Common myeloid progenitor, CD34-positive (primary cell): Measurements from ENCODE around the gene XIRP2.
"Not testable (repeated sequence)": the region's sequence is repeated elsewhere in the genome, so short reads cannot be mapped to it uniquely, and the experiment has no call there.

Experiments
- CTCF ChIA-PET: fragments of 350-600 bp; sonication (Branson Sonifier 250); formaldehyde crosslinking; loops from one replicate; lab custom pipeline; 2021; ENCODE audit warnings: antibody characterized with exemption; lab: Charles Lee
- POLR2A ChIA-PET: fragments of 350-600 bp; sonication (Branson Sonifier 250); formaldehyde crosslinking; loops from one replicate; lab custom pipeline; 2021; ENCODE audit warnings: antibody characterized with exemption; lab: Charles Lee
- DNase-seq, 3 donors: peaks; one replicate each; pipeline versions ENCODE4 v3.0.0 to v3.0.0-alpha.2; 2013
- H3K27ac ChIP-seq, 2 experiments: 1 replicate in 1 of 2; 2 replicates in 1 of 2; pipeline ENCODE4 v1.7.0; 2013; ENCODE audit warnings: inconsistent platforms in 2 of 2, low read length in 2 of 2, mild to moderate bottlenecking in 2 of 2, low read depth in 1 of 2, moderate library complexity in 1 of 2; ENCODE audit not compliant: severe bottlenecking in 2 of 2, insufficient read depth in 1 of 2, poor library complexity in 1 of 2
- H3K27me3 ChIP-seq, 5 experiments: replicated peaks in 2 of 5; 1 replicate in 3 of 5; 2 replicates in 2 of 5; pipeline versions ENCODE4 v1.6.1 to v1.7.0; 2013; ENCODE audit warnings: low read length in 4 of 5, mild to moderate bottlenecking in 2 of 5, moderate library complexity in 2 of 5, inconsistent platforms in 1 of 5; ENCODE audit not compliant: insufficient read depth in 5 of 5, control insufficient read depth in 4 of 5
- H3K36me3 ChIP-seq, 4 experiments: 1 replicate in 2 of 4; 2 replicates in 2 of 4; pipeline versions ENCODE4 v1.6.1 to v1.7.0; 2013; ENCODE audit warnings: low read length in 3 of 4, control low read depth in 1 of 4, mild to moderate bottlenecking in 1 of 4; ENCODE audit not compliant: control insufficient read depth in 4 of 4, insufficient read depth in 4 of 4
- H3K4me1 ChIP-seq, 4 experiments: 1 replicate in 3 of 4; 2 replicates in 1 of 4; pipeline versions ENCODE4 v1.6.1 to v1.7.1; 2013; ENCODE audit warnings: low read length in 3 of 4, mild to moderate bottlenecking in 3 of 4, control low read depth in 1 of 4, inconsistent platforms in 1 of 4, moderate library complexity in 1 of 4; ENCODE audit not compliant: control insufficient read depth in 4 of 4, insufficient read depth in 4 of 4; ENCODE audit errors: control extremely low read depth in 1 of 4
- H3K4me3 ChIP-seq, 7 experiments: 1 replicate in 4 of 7; 2 replicates in 3 of 7; pipeline versions ENCODE4 v1.5.1 to v1.7.0; 2013; ENCODE audit warnings: mild to moderate bottlenecking in 7 of 7, low read length in 6 of 7, moderate library complexity in 6 of 7, inconsistent platforms in 2 of 7, low read depth in 2 of 7, control low read depth in 1 of 7; ENCODE audit not compliant: insufficient read depth in 4 of 7, control insufficient read depth in 1 of 7; ENCODE audit errors: extremely low read depth in 1 of 7
- H3K9me3 ChIP-seq, 5 experiments: 1 replicate in 4 of 5; 2 replicates in 1 of 5; pipeline versions ENCODE4 v1.6.1 to v1.7.1; 2013; ENCODE audit warnings: low read length in 4 of 5, mild to moderate bottlenecking in 2 of 5, inconsistent platforms in 1 of 5, low read depth in 1 of 5, moderate library complexity in 1 of 5; ENCODE audit not compliant: control insufficient read depth in 4 of 5, insufficient read depth in 2 of 5; ENCODE audit errors: control extremely low read depth in 1 of 5
- WGBS: methylation state at CpG from one replicate; pipeline ENCODE4 v1.1.5; 2013; ENCODE audit not compliant: insufficient coverage; 5-methylcytosine and 5-hydroxymethylcytosine counted together

Gene XIRP2

GRCh38 chr2:167258712-167259111, 370.4 kb downstream of the XIRP2 start:
- no peak overlapping the region for H3K4me3 ChIP-seq
- H3K36me3 ChIP-seq: no peaks in the 10 kb centered on the region
- POLR2A ChIA-PET: no interaction called here
- H3K27ac ChIP-seq: no peak overlapping the region
- no peaks in the 10 kb centered on the region for H3K9me3 ChIP-seq
- H3K27me3 ChIP-seq: no peaks in the 10 kb centered on the region
- H3K4me1 ChIP-seq: no peaks in the 10 kb centered on the region
- DNase-seq: no peak
- CTCF ChIA-PET: no interaction called here
- 100% methylated on average over 1 of the region's 3 CpGs for WGBS

- DNase-seq: peak in 2 of 3 donors; percentile 4 to 19
- Histone ChIP-seq H3K9me3 (peaks cover 0 to 10% (median 4%) of the 10 kb centered on the region in 5 experiments), H3K27ac (no peak overlapping the region), H3K4me3 (no peak overlapping the region), H3K36me3 (no peaks in the 10 kb centered on the region), H3K27me3 (no peaks in the 10 kb centered on the region), H3K4me1 (no peaks in the 10 kb centered on the region)
- WGBS: 100% methylated on average over 1 of the region's 5 CpGs
- POLR2A ChIA-PET: no interaction called here
- CTCF ChIA-PET: interaction anchor here (0.7 to 1.4 kb wide), 3 partner anchors 9 to 40 kb away, joined by 3 read pairs; no protein-coding TSS in a partner anchor
These were observed 376.1 kb downstream of the XIRP2 start for GRCh38 chr2:167264380-167264779.

GRCh38 chr2:167265004-167265403, 376.7 kb downstream of the XIRP2 start:
- Histone ChIP-seq H3K36me3 (no peaks in the 10 kb centered on the region), H3K27ac (no peak overlapping the region), H3K4me3 (no peak overlapping the region), H3K4me1 (no peaks in the 10 kb centered on the region), H3K9me3 (peaks cover 0 to 12% (median 4%) of the 10 kb centered on the region in 5 experiments), H3K27me3 (no peaks in the 10 kb centered on the region)
- no CpG with 5 or more reads among the region's 2 CpGs for WGBS
- no peak for DNase-seq
- ChIA-PET POLR2A (no interaction called here), CTCF (no interaction called here)

GRCh38 chr2:167265722-167266121, 377.4 kb downstream of the XIRP2 start:
- H3K9me3 ChIP-seq: peaks cover 0 to 12% (median 4%) of the 10 kb centered on the region in 5 experiments
- H3K36me3 ChIP-seq: no peaks in the 10 kb centered on the region
- H3K4me3 ChIP-seq: no peak overlapping the region
- H3K27ac ChIP-seq: no peak overlapping the region
- 100% methylated on average over 3 of the region's 5 CpGs for WGBS
- no peak for DNase-seq
- POLR2A ChIA-PET: no interaction called here
- no peaks in the 10 kb centered on the region for H3K27me3 ChIP-seq
- H3K4me1 ChIP-seq: no peaks in the 10 kb centered on the region
- CTCF ChIA-PET: no interaction called here

- H3K9me3 ChIP-seq: peaks cover 0 to 12% (median 4%) of the 10 kb centered on the region in 5 experiments
- H3K4me3 ChIP-seq, H3K27ac ChIP-seq, H3K27me3 ChIP-seq, H3K4me1 ChIP-seq, CTCF ChIA-PET, POLR2A ChIA-PET, DNase-seq, H3K36me3 ChIP-seq: not testable (repeated sequence)
- WGBS: 100% methylated on average over 1 of the region's 2 CpGs
These were observed 380.0 kb downstream of the XIRP2 start for GRCh38 chr2:167268245-167268644.

GRCh38 chr2:167271932-167272331, 383.7 kb downstream of the XIRP2 start:
- Histone ChIP-seq H3K27me3 (no peaks in the 10 kb centered on the region), H3K27ac (no peak overlapping the region), H3K4me1 (no peaks in the 10 kb centered on the region), H3K4me3 (no peak overlapping the region), H3K9me3 (peaks cover 0 to 12% (median 4%) of the 10 kb centered on the region in 5 experiments), H3K36me3 (no peaks in the 10 kb centered on the region)
- POLR2A ChIA-PET: no interaction called here
- WGBS: 100% methylated on average over 3 of the region's 3 CpGs
- DNase-seq: no peak
- CTCF ChIA-PET: no interaction called here

- H3K4me3 ChIP-seq: no peak overlapping the region
- ChIA-PET CTCF (interaction anchor here (1.7 kb wide), 1 partner anchor 11 kb away, joined by 3 read pairs; no protein-coding TSS in a partner anchor), POLR2A (no interaction called here)
- no peak overlapping the region for H3K27ac ChIP-seq
- no peaks in the 10 kb centered on the region for H3K36me3 ChIP-seq
- no peak for DNase-seq
- WGBS: 86% methylated on average over 3 of the region's 3 CpGs
- no peaks in the 10 kb centered on the region for H3K4me1 ChIP-seq
- no peaks in the 10 kb centered on the region for H3K9me3 ChIP-seq
- H3K27me3 ChIP-seq: no peaks in the 10 kb centered on the region
These were observed 386.8 kb downstream of the XIRP2 start for GRCh38 chr2:167275046-167275445.
